HepG2 (cell line): ENCODE results near the gene TBX3. TPM values are rescaled to one million over a fixed set of nuclear protein-coding genes. Genes with fewer than 3 reads are reported as not detected.

Experiments used
- FOSL1 ChIP-seq: sonication (generic); formaldehyde crosslinking; IDR thresholded peaks from 2 replicates; pipeline ENCODE4 v1.9.0; 2021; ENCODE audit warnings: missing genetic modification reagents, borderline replicate concordance
- GTF2F1 ChIP-seq: fragments of 150-350 bp; IDR thresholded peaks from 2 replicates; pipeline ENCODE4 v1.6.1; 2014; ENCODE audit warnings: low read length
- MNT ChIP-seq: fragments of 450-650 bp; IDR thresholded peaks from 2 replicates; pipeline ENCODE4 v1.6.1; 2016
- MXI1 ChIP-seq: IDR thresholded peaks from 3 replicates; pipeline ENCODE4 v1.6.1; 2012; ENCODE audit warnings: low read depth, low read length, inconsistent platforms, borderline replicate concordance
- PAF1 ChIP-seq: IDR thresholded peaks from 2 replicates; pipeline ENCODE4 v1.6.1; 2016; ENCODE audit warnings: missing genetic modification reagents, missing compliant biosample characterization
- PATZ1 ChIP-seq: sonication (generic); formaldehyde crosslinking; IDR thresholded peaks from 2 replicates; pipeline ENCODE4 v1.4.0; 2020; ENCODE audit warnings: missing genetic modification reagents
- PRDM10 ChIP-seq: sonication (generic); formaldehyde crosslinking; IDR thresholded peaks from 2 replicates; pipeline ENCODE4 v1.4.0; 2020; ENCODE audit warnings: low read depth, missing genetic modification reagents
- RBM39 ChIP-seq: fragments of 200-400 bp; formaldehyde crosslinking; IDR thresholded peaks from one replicate; pipeline ENCODE4 v1.6.1; 2018; ENCODE audit warnings: antibody characterized with exemption, mild to moderate bottlenecking, low read depth, low read length; ENCODE audit not compliant: poor library complexity, severe bottlenecking
- RFXANK ChIP-seq: IDR thresholded peaks from 2 replicates; pipeline ENCODE4 v1.6.1; 2016
- RXRB ChIP-seq: IDR thresholded peaks from 2 replicates; pipeline ENCODE4 v1.6.1; 2016; ENCODE audit warnings: borderline replicate concordance, missing genetic modification reagents, missing compliant biosample characterization
- ZEB1 ChIP-seq: IDR thresholded peaks from 2 replicates; pipeline ENCODE4 v1.6.1; 2012; ENCODE audit warnings: mild to moderate bottlenecking, low read depth, inconsistent platforms; ENCODE audit not compliant: insufficient replicate concordance
- ZNF234 ChIP-seq: sonication (generic); formaldehyde crosslinking; conservative IDR thresholded peaks from 2 replicates; pipeline ENCODE4 v1.5.1; 2020; ENCODE audit warnings: mild to moderate bottlenecking, missing genetic modification reagents
- ZNF724P ChIP-seq: sonication (generic); formaldehyde crosslinking; IDR thresholded peaks from 2 replicates; pipeline ENCODE4 v1.8.0; 2022; ENCODE audit warnings: missing genetic modification reagents, borderline replicate concordance
- ZNF839 ChIP-seq: sonication (generic); formaldehyde crosslinking; IDR thresholded peaks from 2 replicates; pipeline ENCODE4 v1.4.0; 2020; ENCODE audit warnings: missing genetic modification reagents, mild to moderate bottlenecking, borderline replicate concordance
- polyA plus RNA-seq, 8 experiments: library from polyadenylated mRNA; depleted of rRNA in 3 of 8; stranded (reverse) in 7 of 8; unstranded in 1 of 8; fragments of >200 nt; fragmentation: Illumina TruSeq in 4 of 8; extraction: Trizol in 4 of 8; gene quantifications; 2 replicates each; pipeline versions ENCODE4 v1.2.1 to v1.2.3, GENCODE V29; 2011 to 2016; ENCODE audit warnings: low read depth in 4 of 8, missing spikeins in 1 of 8, mixed read lengths in 1 of 8; ENCODE audit not compliant: insufficient read depth in 1 of 8
- total RNA-seq, 5 experiments: library from RNA; depleted of rRNA; stranded (reverse); fragments of >200 nt; fragmentation: Illumina TruSeq; extraction: Trizol; gene quantifications; 2 replicates each; pipeline ENCODE4 v1.2.3, GENCODE V29; 2016; ENCODE audit warnings: low read depth in 1 of 5
- TF ChIP-seq, protein P1 (sequence below): sonication (generic); formaldehyde crosslinking; IDR thresholded peaks from 2 replicates; pipeline ENCODE4 v1.4.0; 2020; ENCODE audit warnings: missing genetic modification reagents
- TF ChIP-seq, protein P2 (sequence below): sonication (generic); formaldehyde crosslinking; IDR thresholded peaks from 2 replicates; pipeline ENCODE4 v1.5.1; 2020; ENCODE audit warnings: missing genetic modification reagents, mild to moderate bottlenecking, borderline replicate concordance

TBX3 gene
- total and polyA plus RNA-seq, 2 of the 13 experiments (the other 11 are each of a cell fraction or from before 2014, with no cell fraction given) = 27.1 to 42.4 TPM

GRCh38 chr12:114668151-114668885 is 15.7 kb downstream of the TBX3 start (continued):
- TF ChIP-seq MNT (no peak), ZNF724P (CRISPR knock-in tag) (no peak), GTF2F1 (no peak), RFXANK (CRISPR knock-in tag) (no peak), PATZ1 (peak; percentile 31; the same call in 1 of the 2 replicates), ZNF234 (CRISPR knock-in tag) (no peak), ZEB1 (no peak), MXI1 (no peak), RXRB (CRISPR knock-in tag) (peak; percentile 38; the same call in 1 of the 2 replicates), FOSL1 (CRISPR knock-in tag) (no peak), ZNF839 (CRISPR knock-in tag) (no peak), RBM39 (peak; percentile 84), PAF1 (CRISPR knock-in tag) (no peak), PRDM10 (CRISPR knock-in tag) (no peak)
- TF ChIP-seq, protein P1, sequence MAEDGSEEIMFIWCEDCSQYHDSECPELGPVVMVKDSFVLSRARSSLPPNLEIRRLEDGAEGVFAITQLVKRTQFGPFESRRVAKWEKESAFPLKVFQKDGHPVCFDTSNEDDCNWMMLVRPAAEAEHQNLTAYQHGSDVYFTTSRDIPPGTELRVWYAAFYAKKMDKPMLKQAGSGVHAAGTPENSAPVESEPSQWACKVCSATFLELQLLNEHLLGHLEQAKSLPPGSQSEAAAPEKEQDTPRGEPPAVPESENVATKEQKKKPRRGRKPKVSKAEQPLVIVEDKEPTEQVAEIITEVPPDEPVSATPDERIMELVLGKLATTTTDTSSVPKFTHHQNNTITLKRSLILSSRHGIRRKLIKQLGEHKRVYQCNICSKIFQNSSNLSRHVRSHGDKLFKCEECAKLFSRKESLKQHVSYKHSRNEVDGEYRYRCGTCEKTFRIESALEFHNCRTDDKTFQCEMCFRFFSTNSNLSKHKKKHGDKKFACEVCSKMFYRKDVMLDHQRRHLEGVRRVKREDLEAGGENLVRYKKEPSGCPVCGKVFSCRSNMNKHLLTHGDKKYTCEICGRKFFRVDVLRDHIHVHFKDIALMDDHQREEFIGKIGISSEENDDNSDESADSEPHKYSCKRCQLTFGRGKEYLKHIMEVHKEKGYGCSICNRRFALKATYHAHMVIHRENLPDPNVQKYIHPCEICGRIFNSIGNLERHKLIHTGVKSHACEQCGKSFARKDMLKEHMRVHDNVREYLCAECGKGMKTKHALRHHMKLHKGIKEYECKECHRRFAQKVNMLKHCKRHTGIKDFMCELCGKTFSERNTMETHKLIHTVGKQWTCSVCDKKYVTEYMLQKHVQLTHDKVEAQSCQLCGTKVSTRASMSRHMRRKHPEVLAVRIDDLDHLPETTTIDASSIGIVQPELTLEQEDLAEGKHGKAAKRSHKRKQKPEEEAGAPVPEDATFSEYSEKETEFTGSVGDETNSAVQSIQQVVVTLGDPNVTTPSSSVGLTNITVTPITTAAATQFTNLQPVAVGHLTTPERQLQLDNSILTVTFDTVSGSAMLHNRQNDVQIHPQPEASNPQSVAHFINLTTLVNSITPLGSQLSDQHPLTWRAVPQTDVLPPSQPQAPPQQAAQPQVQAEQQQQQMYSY (CRISPR knock-in tag) = no peak
- TF ChIP-seq, protein P2, sequence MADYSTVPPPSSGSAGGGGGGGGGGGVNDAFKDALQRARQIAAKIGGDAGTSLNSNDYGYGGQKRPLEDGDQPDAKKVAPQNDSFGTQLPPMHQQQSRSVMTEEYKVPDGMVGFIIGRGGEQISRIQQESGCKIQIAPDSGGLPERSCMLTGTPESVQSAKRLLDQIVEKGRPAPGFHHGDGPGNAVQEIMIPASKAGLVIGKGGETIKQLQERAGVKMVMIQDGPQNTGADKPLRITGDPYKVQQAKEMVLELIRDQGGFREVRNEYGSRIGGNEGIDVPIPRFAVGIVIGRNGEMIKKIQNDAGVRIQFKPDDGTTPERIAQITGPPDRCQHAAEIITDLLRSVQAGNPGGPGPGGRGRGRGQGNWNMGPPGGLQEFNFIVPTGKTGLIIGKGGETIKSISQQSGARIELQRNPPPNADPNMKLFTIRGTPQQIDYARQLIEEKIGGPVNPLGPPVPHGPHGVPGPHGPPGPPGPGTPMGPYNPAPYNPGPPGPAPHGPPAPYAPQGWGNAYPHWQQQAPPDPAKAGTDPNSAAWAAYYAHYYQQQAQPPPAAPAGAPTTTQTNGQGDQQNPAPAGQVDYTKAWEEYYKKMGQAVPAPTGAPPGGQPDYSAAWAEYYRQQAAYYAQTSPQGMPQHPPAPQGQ (CRISPR knock-in tag) = no peak
